ENCODE results near the gene NRCAM.
"Not testable (repeated sequence)": the region's sequence is repeated elsewhere in the genome, so short reads cannot be mapped to it uniquely, and the experiment has no call there.

Gene NRCAM

GRCh38 chr7:108348913-108349312, 107.3 kb downstream of the NRCAM start:
- no peak for DNase-seq (ENCODE audit: low read depth in 1 of 2, low spot score in 1 of 2)

GRCh38 chr7:108347616-108348015, 108.6 kb downstream of the NRCAM start:
- DNase-seq (ENCODE audit: low read depth in 1 of 2, low spot score in 1 of 2) = no peak

GRCh38 chr7:108345710-108346336, 110.4 kb downstream of the NRCAM start:
- no peak for DNase-seq (ENCODE audit: low read depth in 1 of 2, low spot score in 1 of 2)

GRCh38 chr7:108340856-108341411, 115.3 kb downstream of the NRCAM start:
- no peak for DNase-seq (ENCODE audit: low read depth in 1 of 2, low spot score in 1 of 2)

GRCh38 chr7:108340406-108340805, 115.8 kb downstream of the NRCAM start:
- DNase-seq (ENCODE audit: low read depth in 1 of 2, low spot score in 1 of 2) = not testable (repeated sequence)

GRCh38 chr7:108335269-108335918, 120.8 kb downstream of the NRCAM start:
- DNase-seq (ENCODE audit: low read depth in 1 of 2, low spot score in 1 of 2) = no peak

GRCh38 chr7:108332937-108333336, 123.3 kb downstream of the NRCAM start:
- no peak for DNase-seq (ENCODE audit: low read depth in 1 of 2, low spot score in 1 of 2)

- DNase-seq (ENCODE audit: low read depth in 1 of 2, low spot score in 1 of 2) = no peak
Observed at GRCh38 chr7:108331971-108332370, 124.3 kb downstream of the NRCAM start.

- no peak for DNase-seq (ENCODE audit: low read depth in 1 of 2, low spot score in 1 of 2)
Observed at GRCh38 chr7:108330227-108330626, 126.0 kb downstream of the NRCAM start.

DNA sequence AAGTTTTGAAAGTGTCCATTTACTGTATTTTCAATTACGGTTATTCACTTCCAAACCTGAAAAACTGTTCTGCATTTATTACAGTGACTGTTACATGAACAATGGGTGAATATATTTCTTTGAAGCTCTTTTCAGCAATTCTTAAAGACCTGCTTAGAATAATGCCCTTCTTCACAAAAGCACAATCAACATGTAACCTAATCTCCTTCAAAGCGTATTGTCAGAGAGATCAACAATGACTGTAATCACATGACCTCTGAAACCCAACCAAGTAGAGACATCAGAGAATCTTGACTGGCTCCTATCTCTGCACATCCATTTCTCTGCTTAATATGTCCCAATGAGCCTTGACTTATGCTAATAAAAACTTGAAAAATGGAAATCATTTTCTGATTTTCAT, 126.7 kb downstream of the NRCAM start:
- DNase-seq (ENCODE audit: low read depth in 1 of 2, low spot score in 1 of 2) = no peak

- DNase-seq (ENCODE audit: low read depth in 1 of 2, low spot score in 1 of 2) = no peak
Observed at GRCh38 chr7:108328174-108328651, 128.0 kb downstream of the NRCAM start.

DNA sequence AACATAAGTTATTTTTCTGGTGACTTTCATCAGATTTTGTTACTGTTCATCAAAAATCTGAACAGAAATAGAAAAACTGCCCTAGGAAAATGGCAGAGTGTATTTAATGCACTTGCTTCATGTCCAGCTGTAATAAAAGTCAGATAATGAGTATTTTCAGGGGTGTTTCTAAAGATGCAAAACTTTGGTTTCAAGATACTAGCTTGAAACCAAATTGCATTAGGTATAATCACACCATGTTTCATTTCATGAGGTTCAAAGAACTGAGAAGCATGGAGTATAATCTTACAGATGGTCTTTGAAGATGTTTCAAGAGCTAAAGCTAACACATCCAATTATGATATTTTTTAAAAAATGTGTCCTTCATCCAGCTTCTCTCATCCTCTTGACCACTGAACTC, 128.9 kb downstream of the NRCAM start:
- no peak for DNase-seq (ENCODE audit: low read depth in 1 of 2, low spot score in 1 of 2)

GRCh38 chr7:108326938-108327337, 129.3 kb downstream of the NRCAM start:
- no peak for DNase-seq (ENCODE audit: low read depth in 1 of 2, low spot score in 1 of 2)

GRCh38 chr7:108324053-108325038, 131.9 kb downstream of the NRCAM start:
- DNase-seq (ENCODE audit: low read depth in 1 of 2, low spot score in 1 of 2) = no peak

DNA sequence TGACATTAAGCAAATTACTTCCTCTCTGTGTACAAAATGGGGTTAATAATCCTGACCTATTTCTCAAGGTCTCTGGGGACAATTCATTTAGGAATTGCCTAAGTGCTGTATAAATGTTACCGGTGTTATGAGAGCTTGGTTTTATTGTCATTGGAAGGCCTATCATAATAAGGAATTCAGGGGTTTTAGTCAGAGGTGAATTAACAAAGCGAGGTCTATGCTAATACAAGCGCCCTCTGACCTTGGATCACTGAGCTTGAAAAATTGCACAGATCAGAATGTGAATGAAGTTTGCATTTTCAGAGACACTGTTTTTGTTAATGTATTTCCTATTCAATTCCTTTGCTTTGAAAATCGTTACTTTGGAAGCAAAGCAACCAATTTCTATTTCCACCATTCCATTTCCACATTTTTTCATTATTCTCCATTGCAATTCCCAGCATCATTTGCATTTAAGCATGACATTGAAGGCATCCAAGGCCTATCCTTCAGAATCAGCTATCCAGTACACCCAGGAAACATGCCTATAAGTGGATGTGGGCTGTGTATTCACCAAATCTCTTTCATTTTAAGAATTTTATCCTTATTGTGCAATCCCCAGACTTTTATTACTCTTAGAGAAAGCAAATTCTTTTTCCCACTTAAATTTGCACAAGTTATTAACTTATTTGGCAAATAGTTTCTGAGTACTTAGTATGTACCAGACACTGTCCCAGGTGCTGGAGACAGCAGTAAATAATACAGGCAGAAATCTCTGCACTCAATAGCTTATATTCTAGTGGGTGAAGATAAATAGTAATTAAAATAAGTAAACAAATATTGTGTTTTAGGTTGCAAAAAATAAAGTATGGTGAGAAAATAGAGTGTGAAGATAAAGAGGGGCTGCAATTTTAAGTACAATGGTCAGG, 133.1 kb downstream of the NRCAM start:
- DNase-seq (ENCODE audit: low read depth in 1 of 2, low spot score in 1 of 2) = no peak

- DNase-seq (ENCODE audit: low read depth in 1 of 2, low spot score in 1 of 2) = no peak
Observed at GRCh38 chr7:108322046-108322445, 134.2 kb downstream of the NRCAM start.

- DNase-seq (ENCODE audit: low read depth in 1 of 2, low spot score in 1 of 2) = no peak
Observed at GRCh38 chr7:108321359-108321758, 134.9 kb downstream of the NRCAM start.

DNA sequence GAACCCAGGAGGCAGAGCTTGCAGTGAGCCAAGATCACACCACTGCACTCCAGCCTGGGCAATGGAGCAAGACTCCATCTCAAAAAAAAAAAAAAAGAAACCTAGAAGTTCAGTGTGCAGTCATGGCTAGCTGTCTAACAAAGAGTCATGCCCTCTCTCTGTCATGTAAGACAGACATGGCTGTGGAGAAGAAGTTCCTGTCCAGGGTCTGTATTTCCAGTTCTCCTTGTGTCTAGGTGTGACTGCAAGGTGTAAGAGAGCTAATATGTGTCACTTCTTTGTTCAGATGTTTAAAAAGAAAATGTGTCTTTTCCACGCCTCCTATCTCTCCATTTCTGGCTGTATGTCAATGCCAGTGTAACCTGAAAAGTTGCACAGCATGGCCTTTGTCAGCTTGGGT, 139.5 kb downstream of the NRCAM start:
- DNase-seq (ENCODE audit: low read depth in 1 of 2, low spot score in 1 of 2) = no peak

- DNase-seq (ENCODE audit: low read depth in 1 of 2, low spot score in 1 of 2) = no peak
Observed at GRCh38 chr7:108314551-108314950, 141.7 kb downstream of the NRCAM start.

DNA sequence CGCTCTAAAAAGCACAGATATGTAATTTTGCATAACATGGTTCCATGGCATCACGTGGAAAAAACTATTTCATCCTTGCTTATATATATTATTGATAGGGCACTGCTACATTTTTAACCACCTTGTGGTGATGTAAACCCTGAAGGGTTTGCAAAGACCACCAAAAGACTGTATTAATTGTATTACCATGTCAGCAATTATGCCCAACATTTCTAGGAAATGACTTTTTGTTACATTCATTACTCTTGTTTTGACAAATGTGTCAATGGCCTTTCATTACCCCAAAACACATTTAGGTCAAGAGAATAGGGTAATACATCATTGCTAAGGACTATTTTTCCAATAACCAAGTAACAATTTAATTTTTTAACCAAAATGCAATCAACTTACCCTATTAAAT, 142.2 kb downstream of the NRCAM start:
- no peak for DNase-seq (ENCODE audit: low read depth in 1 of 2, low spot score in 1 of 2)
